Measurements from ENCODE around the gene MRNIP.
A peak's percentile ranks its signal among the peaks of the same experiment; 100 is the strongest.
"Not testable (repeated sequence)": the region's sequence is repeated elsewhere in the genome, so short reads cannot be mapped to it uniquely, and the experiment has no call there.

The MRNIP gene

GRCh38 chr5:179801304-179802206 is 57.1 kb downstream of the MRNIP start:
- DNase-seq, result peak; percentile 88

DNA sequence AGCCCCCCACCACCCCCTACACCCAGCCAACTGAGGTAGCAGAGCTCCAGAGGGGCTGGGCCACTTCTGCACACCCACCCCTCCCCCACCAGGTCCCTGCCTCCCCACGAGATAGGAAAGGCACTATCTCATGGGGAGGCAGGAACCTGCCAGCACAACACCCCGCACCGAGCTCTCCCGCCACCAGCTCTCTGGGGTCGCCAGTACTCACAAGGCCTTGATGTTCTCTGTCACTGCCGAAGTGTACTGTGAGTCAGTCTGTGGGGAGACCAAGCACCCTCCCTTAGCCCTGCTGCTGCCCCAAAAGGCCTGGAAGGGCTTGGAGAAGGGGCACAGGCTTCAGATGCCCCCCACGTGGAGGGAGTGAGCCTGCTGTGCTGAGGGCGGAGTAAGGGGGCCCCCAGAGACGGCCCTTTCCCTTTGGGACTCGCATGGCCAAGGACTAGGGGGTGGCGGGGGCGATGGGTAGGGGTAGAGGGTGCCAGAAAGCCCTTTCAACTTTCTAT is 57.9 kb downstream of the MRNIP start:
- DNase-seq, result no peak

- DNase-seq, result no peak
Measured at GRCh38 chr5:179800071-179800695, 58.4 kb downstream of the MRNIP start.

GRCh38 chr5:179799644-179799973 is 59.0 kb downstream of the MRNIP start:
- DNase-seq, result no peak

- no peak for DNase-seq
Measured at GRCh38 chr5:179798771-179799643, 59.6 kb downstream of the MRNIP start.

DNA sequence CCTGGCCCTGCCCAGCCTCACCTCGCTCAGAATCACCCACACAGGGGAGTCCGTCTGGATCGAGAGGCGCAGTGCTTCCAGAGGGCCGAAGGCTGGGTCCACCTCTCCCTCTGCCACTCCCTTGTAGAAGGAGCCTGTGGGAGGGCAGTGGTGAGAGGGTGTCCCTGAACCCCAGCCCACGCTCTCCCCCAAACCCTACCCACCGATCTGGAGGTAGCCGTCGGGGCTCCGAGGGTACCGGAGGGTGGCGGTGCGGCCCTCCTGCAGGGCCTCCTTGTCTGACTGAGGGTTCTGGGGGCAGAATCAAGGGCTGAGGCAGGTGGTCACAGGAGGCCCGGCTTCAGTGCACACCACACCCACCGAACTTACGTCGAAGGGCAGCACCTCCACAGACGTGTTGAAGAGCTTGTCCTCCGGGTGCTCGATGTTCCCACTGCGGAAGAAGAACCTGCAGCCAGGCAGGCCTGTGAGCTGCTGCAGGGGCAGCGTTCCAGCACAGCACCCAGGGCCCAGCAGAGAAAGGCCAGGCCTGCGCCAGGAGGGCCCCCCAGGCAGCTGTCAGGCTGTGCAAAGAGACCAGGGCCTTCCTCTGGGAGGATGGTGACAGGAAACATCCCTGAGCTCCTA is 60.4 kb downstream of the MRNIP start:
- DNase-seq, result no peak

- DNase-seq, result no peak
Measured at GRCh38 chr5:179797741-179798140, 60.9 kb downstream of the MRNIP start.

DNA sequence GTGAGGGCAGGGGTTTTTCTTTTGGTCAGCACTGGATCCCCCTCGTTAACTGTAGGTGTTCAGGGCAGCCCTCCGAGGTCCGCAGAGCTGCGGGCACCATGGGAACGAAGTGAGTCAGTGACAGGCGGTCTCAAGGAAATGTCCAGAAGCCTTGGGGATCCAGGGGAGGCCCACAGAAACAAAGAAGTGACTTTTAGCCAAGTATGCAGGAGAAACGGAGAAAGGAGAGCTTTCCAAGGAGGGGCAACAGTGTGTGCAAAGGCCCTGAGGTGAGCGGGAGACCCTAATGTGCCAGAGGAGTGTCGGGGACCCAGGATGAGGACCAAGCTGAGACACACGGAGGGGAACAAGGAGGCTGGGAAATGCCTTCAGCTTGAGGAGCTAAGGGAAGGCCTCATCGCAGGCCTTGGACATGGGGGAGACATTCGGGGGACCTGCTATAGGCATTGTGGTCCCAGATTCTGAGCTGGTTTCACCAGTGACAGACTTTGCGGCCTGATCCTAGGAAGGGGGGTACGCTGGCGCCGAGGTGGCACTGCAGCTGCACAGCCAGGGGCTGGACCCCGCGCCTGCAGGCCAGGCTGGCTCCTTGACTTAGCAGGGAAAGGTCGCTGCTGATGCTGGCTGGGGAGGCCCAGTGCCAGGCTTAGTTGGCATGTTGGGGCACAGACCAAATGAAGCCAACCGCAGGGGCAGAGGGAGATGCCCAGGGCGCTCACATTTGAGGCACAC is 61.6 kb downstream of the MRNIP start:
- DNase-seq, result no peak

DNA sequence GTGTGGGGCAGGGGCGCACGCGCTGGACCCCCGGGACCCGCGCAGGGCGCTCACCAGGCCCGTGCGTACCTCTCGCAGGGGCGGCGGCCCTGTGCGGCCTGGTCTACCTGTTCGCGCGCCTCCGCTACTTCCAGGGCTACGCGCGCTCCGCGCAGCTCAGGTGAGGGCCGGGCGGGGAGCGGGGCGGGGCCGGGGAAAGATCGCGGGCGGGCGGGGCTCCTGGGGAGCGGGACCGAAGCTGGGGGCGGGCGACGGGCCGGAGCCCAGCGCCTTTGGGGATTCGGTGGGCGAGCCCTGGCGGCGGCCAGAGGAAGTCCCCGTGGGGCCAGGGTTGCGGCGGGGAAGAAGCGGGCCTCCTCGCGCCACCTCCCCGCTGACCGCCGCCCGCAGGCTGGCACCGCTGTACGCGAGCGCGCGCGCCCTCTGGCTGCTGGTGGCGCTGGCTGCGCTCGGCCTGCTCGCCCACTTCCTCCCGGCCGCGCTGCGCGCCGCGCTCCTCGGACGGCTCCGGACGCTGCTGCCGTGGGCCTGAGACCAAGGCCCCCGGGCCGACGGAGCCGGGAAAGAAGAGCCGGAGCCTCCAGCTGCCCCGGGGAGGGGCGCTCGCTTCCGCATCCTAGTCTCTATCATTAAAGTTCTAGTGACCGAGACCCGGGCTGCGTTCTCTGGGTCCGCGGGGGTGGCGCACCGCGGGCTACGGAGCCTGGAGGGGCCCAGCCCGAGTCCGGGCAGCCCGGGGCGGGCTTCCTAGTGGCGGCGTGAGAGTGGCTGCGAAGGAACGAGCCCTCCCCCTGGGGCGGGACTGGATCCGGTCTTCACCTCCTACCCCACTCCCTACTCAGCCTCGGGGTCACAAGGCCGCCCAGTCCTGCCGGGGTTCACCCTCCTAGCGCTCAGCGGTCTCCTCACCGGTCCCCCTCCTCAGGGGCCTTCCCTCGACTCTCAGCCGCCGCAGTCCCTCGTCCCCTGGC is 62.5 kb downstream of the MRNIP start:
- DNase-seq, result peak; percentile 72

DNA sequence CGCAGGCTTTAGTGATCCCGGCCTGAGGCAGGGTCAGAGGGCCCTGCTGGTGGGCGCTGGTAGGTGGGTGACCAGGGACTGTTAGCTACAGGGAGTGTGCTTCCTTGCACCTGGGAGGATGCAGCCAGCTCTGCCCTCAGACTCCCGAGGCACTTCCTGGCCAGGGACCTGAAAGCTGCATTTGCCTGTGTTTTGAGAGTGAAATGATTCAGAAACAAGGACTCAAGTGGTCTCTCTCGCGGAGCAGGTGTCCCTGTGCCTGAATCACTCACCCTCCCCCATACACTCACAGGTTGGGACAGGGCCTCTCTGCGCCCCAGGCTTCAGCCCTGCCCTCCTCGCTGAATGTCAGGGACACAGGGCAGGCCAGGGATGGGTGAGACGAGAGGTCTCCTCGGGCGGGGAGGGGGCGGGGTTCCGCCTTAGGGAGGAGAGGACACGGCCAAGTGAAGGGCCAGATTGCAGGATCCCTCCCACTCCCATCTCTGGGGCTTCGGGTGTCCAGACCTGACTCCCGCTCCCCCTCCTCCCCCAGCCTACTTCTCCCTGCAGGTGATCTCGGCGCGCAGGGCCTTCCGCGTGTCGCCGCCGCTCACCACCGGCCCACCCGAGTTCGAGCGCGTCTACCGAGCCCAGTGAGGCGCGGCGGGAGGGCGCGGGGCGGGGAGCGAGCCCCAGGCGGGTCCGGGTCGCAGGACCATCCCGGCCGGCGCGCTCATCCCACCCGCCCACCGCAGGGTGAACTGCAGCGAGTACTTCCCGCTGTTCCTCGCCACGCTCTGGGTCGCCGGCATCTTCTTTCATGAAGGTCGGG is 63.4 kb downstream of the MRNIP start:
- no peak for DNase-seq

- DNase-seq, result no peak
Measured at GRCh38 chr5:179794575-179794974, 64.0 kb downstream of the MRNIP start.

DNA sequence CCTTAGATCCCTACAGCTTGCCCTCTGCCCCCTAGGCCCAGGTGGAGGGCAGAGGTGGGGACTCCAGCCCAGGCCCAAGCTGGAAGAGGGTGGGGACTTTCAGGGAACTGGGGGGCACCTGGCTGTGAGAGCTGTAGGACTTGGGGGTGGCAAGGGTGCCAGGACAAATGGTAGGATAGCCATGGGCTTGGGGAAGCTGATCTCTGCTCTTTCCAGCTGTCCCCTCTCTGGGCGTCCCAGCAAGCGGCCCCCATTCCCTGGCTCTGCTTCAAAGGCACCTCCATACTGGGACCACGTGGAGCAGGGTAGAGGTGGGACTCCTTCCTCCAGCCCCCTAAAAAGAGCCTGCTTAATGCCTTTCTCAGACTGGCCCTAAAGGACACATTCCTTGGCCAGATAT is 64.4 kb downstream of the MRNIP start:
- no peak for DNase-seq

DNA sequence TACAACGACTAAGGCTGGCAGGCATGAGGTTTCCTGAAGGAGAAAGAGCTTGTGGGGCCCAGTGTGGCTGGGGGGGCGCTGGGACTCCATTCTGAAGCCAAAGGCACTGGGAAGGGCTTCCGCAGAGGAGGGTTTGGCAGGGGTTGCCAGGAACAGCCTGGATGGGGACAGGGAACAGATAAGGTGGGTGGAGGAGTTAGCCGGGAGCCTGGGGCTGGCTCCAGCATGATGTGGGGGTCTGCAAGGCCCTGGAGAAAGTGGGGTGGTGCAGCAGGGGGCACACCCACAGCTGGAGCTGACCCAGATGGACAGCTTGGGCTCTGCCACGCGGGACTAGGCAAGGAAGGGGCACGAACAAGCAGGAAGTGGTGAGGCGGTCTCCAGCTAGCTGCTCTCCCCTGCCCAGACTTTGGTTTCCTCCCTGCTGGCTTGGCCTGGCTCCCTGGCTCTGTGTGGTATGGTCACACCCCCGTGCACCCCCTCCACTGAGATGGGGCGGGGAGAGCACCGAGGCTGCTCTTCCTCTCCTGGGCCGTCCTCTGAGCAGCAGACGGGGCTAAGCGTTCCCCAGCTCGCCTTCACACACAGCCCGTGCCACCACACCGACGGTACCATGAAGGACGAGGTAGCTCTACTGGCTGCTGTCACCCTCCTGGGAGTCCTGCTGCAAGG is 65.0 kb downstream of the MRNIP start, which contains the start of gene LTC4S:
Gene LTC4S, plus strand, starts transcription at position 519 of the 672 bp plus-strand sequence. Its CDS starts 95 bp downstream, at position 614.
- no peak for DNase-seq

GRCh38 chr5:179792612-179793467 is 65.8 kb downstream of the MRNIP start:
- no peak for DNase-seq

DNA sequence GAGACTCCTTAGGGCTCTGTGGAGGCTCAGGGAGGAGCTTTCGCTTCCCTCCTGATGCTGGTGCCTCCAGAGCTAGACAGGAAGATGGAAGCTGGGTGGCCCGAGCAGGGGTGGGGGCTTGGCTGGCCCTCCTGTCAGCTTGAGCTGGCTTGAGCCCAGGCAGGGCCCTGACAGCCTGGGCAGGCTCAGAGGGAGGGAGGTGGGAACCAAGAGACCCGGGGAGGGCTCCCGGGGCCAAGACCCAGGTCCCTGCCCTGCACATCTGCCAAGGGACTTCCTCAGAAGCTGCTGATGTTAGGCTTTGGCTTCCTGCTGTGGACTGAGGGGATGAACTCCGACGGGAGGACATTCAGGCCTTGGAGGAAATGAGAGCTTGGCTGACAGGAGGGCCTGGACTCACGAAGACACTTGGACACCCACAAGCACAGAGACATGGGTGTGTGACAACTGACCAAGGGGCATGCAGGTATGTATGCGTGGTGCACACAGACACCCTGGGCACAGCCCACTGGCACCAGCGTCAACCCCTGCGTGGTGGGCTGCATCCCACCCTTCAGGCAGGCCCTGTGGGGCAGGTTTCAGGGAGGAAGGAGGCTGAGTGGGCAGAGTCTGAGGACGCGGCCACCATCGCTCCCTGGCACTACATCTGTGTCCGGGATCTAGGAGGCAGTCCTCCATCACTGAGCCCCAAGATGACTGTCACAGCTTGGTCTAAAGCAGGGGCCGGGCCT is 66.6 kb downstream of the MRNIP start:
- DNase-seq, result no peak

- DNase-seq, result not testable (repeated sequence)
Measured at GRCh38 chr5:179789278-179789677, 69.3 kb downstream of the MRNIP start.

DNA sequence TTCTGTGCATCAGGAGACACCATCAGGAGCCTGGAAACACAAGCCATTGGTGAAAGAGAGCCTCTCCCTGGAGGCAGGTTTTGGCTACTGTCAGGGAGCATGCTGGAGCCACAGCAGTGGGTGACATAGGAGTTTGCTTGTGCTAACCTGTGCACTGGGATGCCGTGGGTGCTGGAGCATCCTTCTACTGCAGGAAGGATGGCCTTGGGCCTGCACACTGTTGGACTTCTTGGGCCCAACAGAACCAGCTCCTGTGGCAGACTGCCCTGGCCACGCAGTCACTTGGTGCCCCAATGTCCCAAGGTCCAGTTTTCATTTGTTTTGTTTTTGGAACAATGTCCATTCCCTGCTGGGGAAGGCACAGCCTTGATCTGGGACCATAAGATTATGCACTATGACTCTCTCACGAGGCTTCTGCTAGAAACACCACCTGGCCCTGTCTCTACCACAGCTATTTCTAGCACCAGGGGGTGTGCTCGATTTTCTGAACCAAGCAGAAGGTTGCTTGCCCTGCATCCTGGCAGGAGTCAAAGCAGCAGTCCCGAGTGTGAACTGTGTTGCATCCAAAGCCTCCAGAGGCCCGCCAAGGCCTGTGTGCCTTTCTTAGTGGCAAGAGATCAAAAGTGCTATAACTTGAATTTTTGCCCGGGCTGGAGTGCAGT is 70.3 kb downstream of the MRNIP start:
- DNase-seq, result no peak
